ACHN (cell line): ENCODE measurements around the gene WWC1.
A peak's percentile ranks its signal among the peaks of the same experiment; 100 is the strongest.
"Not testable (repeated sequence)": the region's sequence is repeated elsewhere in the genome, so short reads cannot be mapped to it uniquely, and the experiment has no call there.

Experiments used
- DNase-seq: peaks from one replicate; pipeline ENCODE4 v3.0.0-alpha.2; 2015
- in situ Hi-C: cut with HindIII; loops from 2 replicates; pipeline ENCODE4 v1.10.0; 2017; ENCODE audit warnings: low sequenced_read_pairs, low pct_ligation_motif_present, low pct_unique_long_range_greater_than_20kb

WWC1 gene

DNA sequence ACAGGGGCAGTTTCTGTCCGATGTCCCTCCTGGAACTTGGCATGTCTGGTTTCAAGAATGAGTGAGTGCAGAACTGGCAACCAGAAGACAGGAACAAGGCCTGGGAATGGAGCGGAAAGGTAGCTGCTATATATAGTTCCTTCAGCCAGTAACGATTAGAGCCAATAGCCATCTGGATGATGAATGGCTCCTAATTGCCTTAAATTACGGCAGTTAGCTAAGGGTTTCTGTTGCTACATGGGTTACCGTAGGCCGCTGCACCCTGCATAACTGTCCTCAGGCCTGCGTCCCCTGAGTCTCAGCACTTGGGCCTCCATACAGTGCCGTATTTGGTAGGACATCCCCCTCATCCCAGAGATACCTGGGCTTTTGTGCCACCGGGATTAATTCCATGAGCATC, 29.4 kb downstream of the WWC1 start:
- in situ Hi-C loops = no loop called here
- DNase-seq = no peak

DNA sequence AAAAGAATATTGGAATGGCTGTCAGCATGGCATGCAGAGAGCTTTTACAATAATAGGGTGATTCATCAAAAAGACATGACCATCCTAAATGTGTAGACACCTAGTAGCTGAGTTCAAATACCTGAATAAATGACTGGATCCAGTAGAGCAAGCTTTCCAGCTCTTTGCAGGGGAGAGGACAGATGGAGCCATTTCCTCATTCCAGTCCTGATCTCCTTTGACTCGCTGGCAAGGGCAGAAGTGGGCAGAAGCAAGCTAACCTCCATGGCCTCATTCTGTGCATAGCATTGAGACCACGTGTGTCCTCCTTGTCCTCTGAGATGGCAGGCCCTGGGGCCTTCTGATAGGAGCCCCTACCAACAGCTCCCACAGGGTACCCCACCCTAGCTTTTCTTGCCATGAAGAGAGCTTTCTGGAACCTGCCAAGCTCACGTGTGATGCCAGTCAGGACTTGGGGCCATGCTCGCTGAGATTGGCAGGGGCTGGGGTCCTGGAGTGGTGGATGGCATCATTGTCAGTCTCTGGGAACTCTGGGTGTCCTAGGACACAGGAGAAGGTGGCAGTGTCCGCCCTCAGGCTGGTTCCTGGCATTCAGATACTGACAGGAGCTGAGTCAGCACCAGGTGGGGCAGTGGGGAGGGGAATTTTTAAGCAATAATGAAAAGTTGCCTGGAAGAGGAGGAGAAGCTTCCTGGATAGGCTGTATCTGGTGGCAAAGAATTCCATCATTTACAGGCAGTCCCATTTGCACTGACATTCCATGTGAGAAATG, 33.6 kb downstream of the WWC1 start:
- in situ Hi-C loops = no loop called here
- DNase-seq = peak; percentile 88

DNA sequence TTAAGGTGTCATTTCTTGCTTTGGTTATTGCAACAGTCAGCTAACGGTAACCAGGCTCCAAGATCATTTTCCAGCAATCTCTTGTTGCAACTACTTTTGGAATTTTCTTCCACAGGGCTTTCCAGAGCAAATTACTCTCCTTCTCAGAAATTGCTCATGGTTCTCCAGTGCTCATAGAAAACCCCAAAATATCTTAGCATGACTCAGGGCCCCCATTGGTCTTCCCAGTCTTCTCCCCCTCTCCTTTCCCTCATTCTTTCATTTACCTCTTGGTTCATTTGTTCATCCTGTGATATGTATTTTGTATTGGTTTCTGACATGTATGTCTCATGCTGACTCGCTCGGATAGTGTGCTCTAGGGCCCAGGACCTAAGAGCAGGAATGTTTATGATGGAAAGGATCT, 35.6 kb downstream of the WWC1 start:
- DNase-seq = no peak
- in situ Hi-C loops = no loop called here

DNA sequence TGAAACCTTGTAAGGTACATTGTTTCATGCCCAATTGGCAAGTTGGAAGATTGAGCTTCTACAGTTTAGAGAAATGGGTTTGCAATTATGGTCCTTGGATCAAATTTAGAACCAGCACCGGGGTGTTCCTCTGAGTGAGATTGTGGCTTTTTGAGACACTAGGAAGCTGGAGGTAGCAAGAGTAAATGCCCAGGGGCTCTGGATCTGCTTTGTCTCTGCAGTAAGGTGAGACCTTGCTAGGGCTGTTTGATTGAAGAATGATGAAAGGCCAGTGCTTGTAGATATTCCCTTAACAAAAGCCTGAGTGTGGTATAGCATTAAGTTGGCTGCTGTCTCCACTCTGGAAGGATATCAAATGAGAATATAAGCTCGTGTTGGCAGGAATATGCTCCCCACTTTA, 36.0 kb downstream of the WWC1 start:
- in situ Hi-C loops = no loop called here

DNA sequence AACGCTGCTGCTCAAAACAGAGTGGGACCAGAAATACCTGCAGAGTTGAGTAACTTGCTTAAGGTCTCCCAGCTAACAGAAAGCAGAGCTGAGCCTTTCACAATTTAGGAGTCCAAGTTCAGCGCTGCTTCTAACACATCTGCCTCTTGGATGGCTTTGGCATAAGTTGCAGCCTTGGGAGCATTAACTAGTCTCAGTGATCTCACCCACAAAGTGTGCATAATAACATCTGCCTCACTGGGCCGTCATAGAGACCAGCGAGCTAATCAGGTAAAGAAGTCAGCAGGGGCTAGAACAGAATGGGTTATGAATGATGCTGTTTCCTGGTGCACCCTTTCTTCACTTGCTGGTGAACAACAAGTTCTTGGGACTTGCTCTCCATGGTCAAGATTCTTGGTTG, 36.5 kb downstream of the WWC1 start:
- in situ Hi-C loops = no loop called here
- peak; percentile 44 for DNase-seq

More for the DNA sequence above, 36.0 kb downstream of the WWC1 start:
- no peak for DNase-seq

DNA sequence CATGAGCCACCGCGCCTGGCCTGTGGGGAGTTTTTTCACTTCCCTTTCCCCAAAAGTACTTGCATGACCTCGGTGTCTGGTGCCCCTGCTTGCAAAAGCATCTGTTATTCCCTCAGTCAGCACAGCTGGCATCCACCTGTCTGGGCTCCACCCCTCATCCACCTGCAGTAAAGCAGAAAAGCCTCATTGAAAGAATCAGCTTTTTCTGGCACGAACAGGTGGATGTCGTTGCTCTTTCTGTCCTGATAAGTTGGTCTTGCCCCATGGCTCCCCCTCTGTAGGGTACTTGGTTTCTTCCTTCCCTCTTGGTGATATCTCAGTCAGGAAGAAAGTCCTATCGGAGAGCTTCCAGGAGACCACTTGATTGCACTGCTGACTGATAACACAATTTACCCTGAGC, 37.4 kb downstream of the WWC1 start:
- DNase-seq = peak; percentile 54
- in situ Hi-C loops = no loop called here

DNA sequence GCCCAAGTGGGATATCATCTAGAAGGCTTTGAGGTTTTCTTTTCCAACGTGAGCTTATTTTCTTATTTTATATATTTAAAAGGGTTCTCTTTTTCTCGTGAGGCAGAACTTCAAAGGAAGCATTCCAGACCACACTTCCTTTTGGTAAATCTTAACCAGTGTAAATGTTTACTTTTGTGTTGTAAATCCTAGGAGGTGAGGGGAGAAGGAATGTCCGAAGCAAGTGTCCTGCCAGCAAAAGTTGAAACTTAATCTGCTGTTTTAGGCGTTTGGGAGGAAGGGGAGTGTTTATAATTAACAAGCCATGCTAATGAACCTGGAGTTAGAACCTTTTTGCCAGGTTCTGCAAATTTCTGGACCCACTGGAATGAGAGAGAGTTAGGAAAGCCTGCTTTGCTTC, 37.9 kb downstream of the WWC1 start:
- in situ Hi-C loops = no loop called here
- no peak for DNase-seq

DNA sequence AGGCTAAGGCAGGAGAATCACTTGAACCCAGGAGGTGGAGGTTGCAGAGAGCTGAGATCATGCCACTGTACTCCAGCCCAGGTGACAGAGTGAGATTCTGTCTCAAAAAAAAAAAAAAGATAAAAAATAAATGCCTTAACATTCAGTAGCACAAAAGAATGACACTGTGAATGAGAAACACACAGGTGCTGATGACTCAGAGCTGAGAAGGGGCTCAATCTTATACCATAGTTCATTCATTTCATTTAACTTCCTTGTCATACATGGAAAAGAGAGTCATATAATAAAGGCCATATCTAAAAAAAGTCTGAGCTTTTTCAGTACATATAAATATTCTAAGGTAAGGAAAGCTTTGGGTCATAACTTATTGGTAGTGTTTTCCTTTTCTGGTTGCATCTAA, 40.6 kb downstream of the WWC1 start:
- DNase-seq = no peak
- in situ Hi-C loops = no loop called here

DNA sequence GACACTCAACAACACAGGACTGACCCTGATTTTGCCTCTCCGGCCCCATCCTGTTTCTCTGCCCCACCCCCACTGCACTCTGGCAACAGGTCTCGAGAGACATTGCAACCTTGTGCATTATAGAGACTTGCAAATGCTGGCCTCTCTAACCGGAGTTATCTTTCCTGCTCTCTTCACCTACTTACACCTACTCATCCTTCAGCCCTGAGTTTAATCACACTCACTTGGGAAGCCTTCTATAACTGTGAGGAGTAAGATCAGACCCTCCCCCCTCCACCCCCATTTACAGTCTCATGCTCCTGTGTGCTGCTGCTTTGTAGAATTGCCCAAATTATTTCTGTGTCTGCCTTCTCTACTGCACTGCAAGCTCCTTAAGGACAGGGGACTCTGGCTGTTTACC, 42.8 kb downstream of the WWC1 start:
- DNase-seq = no peak
- in situ Hi-C loops = no loop called here

DNA sequence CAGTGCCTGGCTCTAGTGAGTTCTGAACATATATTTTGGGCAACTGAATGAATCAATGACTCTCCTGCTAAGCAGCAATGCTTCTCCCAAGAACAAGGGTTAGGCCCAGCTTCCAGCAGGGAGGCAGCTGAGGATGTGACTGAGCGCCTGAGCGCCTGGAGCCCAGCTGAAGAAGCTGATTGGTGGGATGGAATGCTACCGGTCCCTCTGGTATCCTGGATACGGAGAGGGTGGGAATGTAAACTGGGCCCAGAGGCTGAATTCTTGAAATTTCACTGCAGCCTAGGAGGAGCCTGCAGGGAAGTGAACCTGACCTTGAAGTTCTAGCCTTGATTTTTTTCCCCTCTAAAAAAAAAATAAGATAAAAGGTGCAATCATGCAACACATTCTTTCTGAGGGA, 43.2 kb downstream of the WWC1 start:
- in situ Hi-C loops = no loop called here
- peak; percentile 85 for DNase-seq

DNA sequence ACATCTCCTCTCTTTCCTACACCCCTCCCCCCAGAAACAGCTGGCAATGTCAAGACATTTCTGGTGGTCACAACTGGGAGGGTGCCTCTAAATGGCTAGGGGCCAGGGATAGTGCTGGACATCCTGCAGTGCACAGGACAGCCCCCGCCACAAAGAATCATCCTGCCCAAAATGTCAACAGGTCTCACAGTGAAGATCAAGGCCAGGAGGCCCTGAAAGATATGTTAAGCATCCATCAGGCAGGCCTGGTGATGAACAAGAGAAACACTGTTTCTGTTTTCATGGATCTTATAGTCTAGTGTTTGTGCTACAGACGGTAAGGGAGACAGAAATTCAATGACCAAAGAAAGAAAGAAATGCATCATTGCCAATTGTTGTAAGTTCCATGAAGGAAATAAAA, 45.9 kb downstream of the WWC1 start:
- in situ Hi-C loops = no loop called here
- DNase-seq = no peak

DNA sequence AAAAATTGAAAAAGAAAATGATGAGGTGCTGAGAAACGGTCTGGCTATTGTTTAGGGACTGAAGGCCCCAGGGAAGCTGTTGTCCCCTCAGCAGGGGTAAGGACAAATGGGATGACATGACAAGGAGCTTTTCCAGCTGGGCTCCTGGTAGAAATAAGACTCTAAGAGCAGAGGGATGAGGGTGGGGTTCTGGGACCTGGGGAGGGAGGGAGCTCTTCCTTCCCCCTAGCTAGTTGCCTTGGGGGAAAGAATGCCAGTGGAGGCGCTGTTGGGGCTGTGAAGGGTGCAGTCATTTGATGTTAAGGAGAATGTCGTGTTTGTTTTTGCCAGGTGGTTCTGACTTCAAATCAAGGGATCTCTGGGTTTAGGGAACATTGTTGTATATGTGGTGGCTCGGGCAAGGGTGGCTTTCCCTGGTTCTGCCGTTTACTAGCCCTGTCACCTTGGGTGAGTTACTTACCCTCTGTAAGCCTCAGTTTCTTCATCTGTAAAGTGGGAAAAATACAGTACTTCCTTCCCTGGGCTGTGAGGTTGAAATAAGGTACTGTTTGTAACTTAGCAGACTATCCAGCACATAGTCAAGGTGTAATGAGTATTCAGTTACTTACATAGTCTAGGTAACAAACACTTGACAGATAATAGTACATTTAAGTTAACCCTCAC, 47.8 kb downstream of the WWC1 start:
- no peak for DNase-seq
- in situ Hi-C loops = no loop called here

DNA sequence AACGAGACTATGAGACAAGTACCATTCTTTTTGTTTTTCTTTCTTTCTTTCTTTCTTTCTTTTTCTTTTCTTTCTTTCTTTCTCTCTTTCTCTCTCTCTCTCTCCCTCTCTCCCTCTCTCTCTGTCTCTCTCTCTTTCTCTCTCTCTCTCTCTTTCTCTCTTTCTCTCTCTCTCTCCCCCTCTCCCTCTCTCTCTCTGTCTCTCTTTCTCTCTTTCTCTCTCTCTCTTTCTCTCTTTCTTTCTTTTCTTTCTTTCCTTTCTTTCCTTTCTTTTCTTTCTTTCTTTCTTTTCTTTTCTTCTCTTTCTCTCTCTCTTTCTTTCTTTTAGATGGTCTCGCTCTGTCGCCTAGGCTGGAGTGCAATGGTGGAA, 48.3 kb downstream of the WWC1 start:
- DNase-seq, in situ Hi-C loops: not testable (repeated sequence)

DNA sequence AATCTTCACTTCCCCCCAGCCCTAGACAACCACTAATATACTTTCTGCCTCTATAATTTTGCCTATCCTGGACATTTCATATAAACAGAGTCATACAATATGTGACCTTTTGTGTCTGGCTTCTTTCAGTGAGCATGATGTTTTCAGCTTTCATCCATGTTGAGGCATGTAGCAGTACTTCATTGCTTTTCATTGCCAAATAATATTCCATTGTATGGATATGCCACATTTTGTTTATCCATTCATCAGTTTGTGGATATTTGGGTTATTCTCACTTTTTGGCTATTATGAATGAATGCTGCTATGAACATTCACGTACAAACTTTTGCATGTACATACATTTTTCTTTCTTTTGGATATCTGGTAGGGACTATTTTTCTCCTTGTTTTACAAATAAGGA, 49.0 kb downstream of the WWC1 start:
- no peak for DNase-seq
- in situ Hi-C loops = no loop called here

DNA sequence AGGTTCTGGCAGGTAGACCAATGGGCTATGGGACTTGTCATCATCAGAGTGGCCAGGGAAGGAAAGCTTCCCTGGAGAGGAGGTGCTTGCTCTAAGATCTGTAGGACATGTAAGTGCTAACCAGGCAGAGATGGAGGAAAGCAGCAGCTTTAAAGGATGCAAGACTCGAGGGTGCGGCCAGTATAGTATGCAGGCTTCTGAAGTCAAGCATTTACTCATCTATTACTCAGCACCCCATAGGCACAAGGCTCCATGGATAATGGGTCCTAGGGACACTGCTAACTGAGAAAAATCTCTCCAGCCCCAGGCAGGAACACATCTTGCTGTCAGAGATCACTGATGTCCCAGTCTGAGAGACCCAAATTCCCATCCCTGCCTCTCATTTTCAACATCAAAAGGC, 49.7 kb downstream of the WWC1 start:
- in situ Hi-C loops = no loop called here
- DNase-seq = no peak

DNA sequence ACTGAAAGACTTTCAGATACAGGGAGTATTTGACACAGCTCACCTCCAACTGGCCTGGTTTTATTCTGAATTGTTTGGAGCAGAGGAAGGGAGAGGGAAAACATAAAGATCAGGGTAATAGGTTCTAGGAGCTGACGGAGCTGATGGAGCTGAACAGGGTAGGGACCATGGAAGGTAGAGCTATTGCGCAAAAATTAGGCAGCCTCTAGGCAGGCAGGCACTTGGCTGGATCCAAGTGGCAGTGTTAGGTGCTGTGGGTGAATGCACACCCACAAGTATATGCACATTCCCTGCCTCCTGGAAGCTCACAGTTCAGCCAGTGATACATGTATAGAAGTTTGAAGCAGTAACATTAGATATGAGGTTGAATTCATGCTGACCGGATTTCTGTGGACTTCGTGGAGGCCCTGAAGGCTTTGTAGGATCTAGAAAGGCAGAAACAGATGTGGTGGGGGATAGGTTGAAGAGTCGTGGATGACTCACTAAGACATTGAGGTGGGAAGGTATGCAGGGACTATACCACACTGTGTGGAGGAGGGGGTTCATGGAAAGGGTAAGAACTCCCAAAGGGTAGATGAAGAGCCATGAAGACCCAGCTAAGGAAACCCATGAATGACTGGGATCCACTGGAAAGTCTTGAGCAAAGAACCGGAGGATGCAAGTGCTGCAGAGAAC, 50.8 kb downstream of the WWC1 start:
- no peak for DNase-seq
- in situ Hi-C loops = no loop called here

DNA sequence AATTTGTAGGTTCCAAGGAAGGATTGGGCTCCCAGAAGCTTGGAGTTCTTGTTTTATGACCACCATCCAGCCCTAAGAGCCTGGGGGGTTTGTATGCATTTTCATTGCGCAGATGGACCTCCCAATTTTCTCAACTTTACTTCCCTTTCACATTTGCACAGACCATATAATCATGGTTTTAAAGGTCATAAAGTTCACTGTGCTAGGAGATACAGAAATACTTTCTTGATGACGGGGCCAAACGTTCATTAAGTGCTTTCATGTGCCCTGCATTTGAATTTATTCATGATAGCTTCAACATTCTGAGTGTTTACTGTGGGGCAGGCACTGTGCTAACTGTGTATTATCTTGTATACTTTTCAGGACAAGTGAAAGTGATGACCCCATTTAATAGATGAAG, 51.5 kb downstream of the WWC1 start:
- in situ Hi-C loops = no loop called here
- DNase-seq = no peak

DNA sequence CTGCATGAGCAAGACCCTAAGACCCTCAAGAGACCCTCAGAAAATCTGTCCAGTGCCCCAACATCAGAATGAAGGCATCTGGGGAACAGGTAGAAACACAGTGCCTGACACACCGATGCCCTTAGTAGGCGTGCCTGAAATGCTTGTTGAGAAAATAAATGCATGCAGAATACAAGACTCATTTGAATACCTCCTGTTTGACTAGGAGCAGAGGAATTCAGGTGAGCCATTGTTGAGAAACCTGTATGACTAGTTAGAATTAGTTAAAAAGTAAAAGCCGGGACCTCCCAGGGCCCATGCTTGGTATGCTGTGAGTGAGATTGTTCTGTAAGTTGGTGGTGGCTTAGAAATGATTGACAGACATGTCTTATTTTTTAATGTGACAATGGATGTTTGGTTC, 55.0 kb downstream of the WWC1 start:
- peak; percentile 86 for DNase-seq
- in situ Hi-C loops = no loop called here

DNA sequence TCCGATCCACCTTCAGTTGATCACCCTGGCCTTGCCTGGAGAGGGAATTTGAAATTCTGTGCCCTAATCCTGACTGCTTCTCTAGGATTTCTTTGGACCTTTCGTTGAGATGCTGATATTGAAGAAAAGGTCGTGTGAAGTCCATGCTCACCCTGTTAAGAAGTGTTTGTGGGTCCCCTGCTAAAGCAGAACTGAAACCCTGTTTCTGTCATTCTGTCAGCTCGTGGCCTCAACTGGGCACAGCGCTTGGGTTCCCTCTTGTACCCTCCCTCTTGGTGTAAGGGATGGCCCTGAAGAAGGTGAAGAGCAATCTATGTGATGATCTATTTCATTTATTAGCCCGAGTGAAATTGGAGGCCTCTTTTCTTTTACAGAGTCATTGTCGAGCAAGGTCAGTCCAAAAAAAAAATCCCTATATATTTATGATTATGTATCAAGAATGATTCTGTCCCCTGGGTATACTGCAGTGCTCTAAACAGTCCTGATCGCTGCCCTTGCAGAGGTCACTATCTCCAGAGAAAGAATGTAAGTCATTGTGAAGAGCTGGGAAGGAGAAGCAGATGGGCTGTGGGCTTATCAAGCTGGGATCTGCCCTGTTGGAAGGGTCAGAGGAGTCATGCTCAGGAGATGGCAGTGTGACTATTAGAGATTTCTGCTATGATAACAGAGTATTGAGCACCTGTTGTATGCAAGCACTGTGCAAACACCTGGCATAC, 56.1 kb downstream of the WWC1 start:
- no peak for DNase-seq
- in situ Hi-C loops = no loop called here
